ENCODE measurements around the gene FGD1. TPM values are rescaled to one million over a fixed set of nuclear protein-coding genes. Genes with fewer than 3 reads are reported as not detected.

Gene FGD1
- total RNA-seq, 2 donors from 2014 or later: 0.32 to 0.46 TPM

GRCh38 chrX:54411732-54412131, 84.3 kb downstream of the FGD1 start:
- no peak overlapping the region for H3K4me3 Mint-ChIP-seq
- no peaks in the 10 kb centered on the region for H3K9me3 Mint-ChIP-seq
- ATAC-seq (replicated peaks in 1 of 2): no peak
- no peaks in the 10 kb centered on the region for H3K36me3 Mint-ChIP-seq (ENCODE audit: insufficient read depth in 2 of 2)
- peaks cover 34% of the 10 kb centered on the region for H3K27me3 Mint-ChIP-seq (ENCODE audit: low read depth)
- no peak for DNase-seq
- no peaks in the 10 kb centered on the region for H3K4me1 Mint-ChIP-seq (ENCODE audit: low read depth)
- H3K27ac Mint-ChIP-seq: no peak overlapping the region

DNA sequence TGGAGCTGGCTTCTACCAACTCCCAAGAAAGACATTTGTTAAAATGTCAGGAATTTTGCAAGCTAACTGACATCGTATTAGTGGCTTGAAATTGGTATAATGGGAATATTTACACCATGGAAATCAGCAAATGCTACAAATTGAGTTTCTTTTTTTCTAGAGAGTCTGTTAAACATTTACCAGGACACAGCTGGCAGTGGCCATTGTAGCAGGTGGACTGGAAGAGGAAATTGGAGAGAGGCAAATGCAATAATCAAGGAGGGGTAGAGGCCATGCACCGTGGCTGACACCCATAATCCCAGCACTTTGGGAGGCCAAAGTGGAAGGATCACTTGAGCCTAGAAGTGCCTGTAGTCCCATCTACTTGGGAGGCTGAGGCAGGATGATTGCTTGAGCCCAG, 88.8 kb downstream of the FGD1 start:
- H3K27ac Mint-ChIP-seq: no peak overlapping the region
- no peaks in the 10 kb centered on the region for H3K9me3 Mint-ChIP-seq
- H3K36me3 Mint-ChIP-seq (ENCODE audit: insufficient read depth in 2 of 2): no peaks in the 10 kb centered on the region
- H3K4me1 Mint-ChIP-seq (ENCODE audit: low read depth): no peaks in the 10 kb centered on the region
- DNase-seq (no peak), ATAC-seq (replicated peaks in 1 of 2) (no peak)
- H3K27me3 Mint-ChIP-seq (ENCODE audit: low read depth): peaks cover 38% of the 10 kb centered on the region
- H3K4me3 Mint-ChIP-seq: no peak overlapping the region

- Mint-ChIP-seq H3K4me3 (no peak overlapping the region), H3K36me3 (ENCODE audit: insufficient read depth in 2 of 2) (no peaks in the 10 kb centered on the region)
Observed at GRCh38 chrX:54397113-54397512, 98.9 kb downstream of the FGD1 start.

More at GRCh38 chrX:54397113-54397512, 98.9 kb downstream of the FGD1 start:
- Mint-ChIP-seq H3K4me1 (ENCODE audit: low read depth) (no peaks in the 10 kb centered on the region), H3K27ac (no peak overlapping the region), H3K9me3 (no peaks in the 10 kb centered on the region), H3K27me3 (ENCODE audit: low read depth) (no peaks in the 10 kb centered on the region)
- no peak for ATAC-seq (replicated peaks in 1 of 2)
- DNase-seq: no peak

Other genes starting within 250 kb of the FGD1 start
- gene WNK3, start 138.2 kb downstream of the FGD1 start, total RNA-seq: 1 to 10 TPM; 1.3 to 1.4 TPM
- 10 to 100 TPM; 42.2 to 53.8 TPM for gene TSR2, start 55.8 kb downstream of the FGD1 start, total RNA-seq
- gene GNL3L, start 34.0 kb upstream of the FGD1 start, total RNA-seq: 10 to 100 TPM; 49.4 to 55.7 TPM

All from activated T-cell treated with anti-CD3 and anti-CD28 coated beads, Interleukin-2, amount 50 U/mL, for 72 hours (primary cell).